Uterus (tissue), 2 donors: ENCODE results near the gene P2RY8.

Source experiments
- POLR2A ChIP-seq, 2 donors: fragments of 450-650 bp; IDR thresholded peaks; one replicate each; pipeline ENCODE4 v1.6.1; 2016; ENCODE audit warnings: antibody characterized with exemption in 2 of 2, mild to moderate bottlenecking in 1 of 2, moderate library complexity in 1 of 2
- TF ChIP-seq, protein P1 (sequence below), 4 experiments: fragments of 200-600 bp in 2 of 4; fragments of 450-650 bp in 2 of 4; sonication (generic) in 2 of 4; IDR thresholded peaks; one replicate each; pipeline ENCODE4 v1.5.1; 2016 to 2019; ENCODE audit warnings: antibody characterized with exemption in 4 of 4, mild to moderate bottlenecking in 2 of 4, moderate library complexity in 1 of 4

DNA sequence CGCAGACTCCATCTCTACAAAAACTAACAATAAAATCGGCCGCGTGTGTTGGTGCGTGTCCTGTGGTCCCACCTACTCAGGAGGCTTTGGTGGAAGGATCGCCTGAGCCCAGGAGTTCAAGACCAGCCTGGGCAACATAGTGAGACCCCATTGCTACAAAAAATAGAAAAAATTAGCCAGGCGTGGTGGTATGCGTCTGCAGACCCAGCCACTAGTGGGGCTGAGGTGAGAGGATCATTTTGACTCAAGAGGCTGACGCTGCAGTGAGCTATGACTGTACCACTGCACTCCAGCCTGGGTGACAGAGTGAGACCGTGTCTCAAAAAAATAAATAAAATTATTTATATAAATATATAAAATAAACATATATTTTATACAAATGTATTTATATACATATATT lies 106.5 kb downstream of the P2RY8 start:
- TF ChIP-seq, protein P1, sequence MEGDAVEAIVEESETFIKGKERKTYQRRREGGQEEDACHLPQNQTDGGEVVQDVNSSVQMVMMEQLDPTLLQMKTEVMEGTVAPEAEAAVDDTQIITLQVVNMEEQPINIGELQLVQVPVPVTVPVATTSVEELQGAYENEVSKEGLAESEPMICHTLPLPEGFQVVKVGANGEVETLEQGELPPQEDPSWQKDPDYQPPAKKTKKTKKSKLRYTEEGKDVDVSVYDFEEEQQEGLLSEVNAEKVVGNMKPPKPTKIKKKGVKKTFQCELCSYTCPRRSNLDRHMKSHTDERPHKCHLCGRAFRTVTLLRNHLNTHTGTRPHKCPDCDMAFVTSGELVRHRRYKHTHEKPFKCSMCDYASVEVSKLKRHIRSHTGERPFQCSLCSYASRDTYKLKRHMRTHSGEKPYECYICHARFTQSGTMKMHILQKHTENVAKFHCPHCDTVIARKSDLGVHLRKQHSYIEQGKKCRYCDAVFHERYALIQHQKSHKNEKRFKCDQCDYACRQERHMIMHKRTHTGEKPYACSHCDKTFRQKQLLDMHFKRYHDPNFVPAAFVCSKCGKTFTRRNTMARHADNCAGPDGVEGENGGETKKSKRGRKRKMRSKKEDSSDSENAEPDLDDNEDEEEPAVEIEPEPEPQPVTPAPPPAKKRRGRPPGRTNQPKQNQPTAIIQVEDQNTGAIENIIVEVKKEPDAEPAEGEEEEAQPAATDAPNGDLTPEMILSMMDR (IDR thresholded peaks at IDR 0.05): no peak
- TF ChIP-seq POLR2A (IDR thresholded peaks at IDR 0.05): no peak
